Psoas muscle (tissue), 8 donors: Measurements from ENCODE around the gene CPEB3. TPM values are rescaled to one million over a fixed set of nuclear protein-coding genes. Genes with fewer than 3 reads are reported as not detected.
A peak's percentile ranks its signal among the peaks of the same experiment; 100 is the strongest.
"Not testable (repeated sequence)": the region's sequence is repeated elsewhere in the genome, so short reads cannot be mapped to it uniquely, and the experiment has no call there.

Experiments used
- ATAC-seq, 4 donors: fragments of 200-7000 bp; cut with Tn5 transposase; one replicate each; pipeline ENCODE4 v1.9.1; 2020; ENCODE audit warnings: moderate library complexity in 3 of 4, mild to moderate bottlenecking in 2 of 4
- DNase-seq, 2 donors: peaks; one replicate each; pipeline ENCODE4 v3.0.0-alpha.2; 2020
- H3K27ac ChIP-seq: fragments of 200-600 bp; one replicate; pipeline ENCODE4 v1.8.0; 2022
- H3K27me3 ChIP-seq, 3 donors: fragments of 200-600 bp in 1 of 3; one replicate each; pipeline versions ENCODE4 v1.6.1 to v1.8.0; 2013 to 2022; ENCODE audit warnings: low read length in 2 of 3, mild to moderate bottlenecking in 2 of 3, moderate library complexity in 1 of 3; ENCODE audit not compliant: insufficient read depth in 3 of 3
- H3K36me3 ChIP-seq, 2 donors: fragments of 200-600 bp in 1 of 2; one replicate each; pipeline versions ENCODE4 v1.6.1 to v1.8.0; 2013 to 2022; ENCODE audit warnings: low read depth in 1 of 2, mild to moderate bottlenecking in 1 of 2, moderate library complexity in 1 of 2; ENCODE audit not compliant: insufficient read depth in 1 of 2
- H3K4me1 ChIP-seq: fragments of 200-600 bp; one replicate; pipeline ENCODE4 v1.8.0; 2022
- H3K4me3 ChIP-seq: fragments of 200-600 bp; one replicate; pipeline ENCODE4 v1.8.0; 2022; ENCODE audit warnings: mild to moderate bottlenecking
- H3K9me3 ChIP-seq: fragments of 200-600 bp; one replicate; pipeline ENCODE4 v1.8.0; 2022
- CTCF ChIP-seq: fragments of 200-600 bp; IDR thresholded peaks from one replicate; pipeline ENCODE4 v1.8.0; 2022; ENCODE audit warnings: antibody characterized with exemption
- WGBS, 3 donors: extraction: QIAGEN DNeasy Blood & Tissue Kit; methylation state at CpG; one replicate each; pipeline versions ENCODE4 v1.1.6 to v1.1.7; 2013; 5-methylcytosine and 5-hydroxymethylcytosine counted together
- intact Hi-C, 2 donors: fragments of 100-400 bp; cut with DNase I; formaldehyde crosslinking; loops; one replicate each; pipeline versions ENCODE4 v1.11.0 to v1.14.2; 2022
- polyA plus RNA-seq, 3 donors: library from polyadenylated mRNA; stranded (reverse); fragments of 200-250 nt; gene quantifications; one replicate each; pipeline ENCODE4 v1.2.3, GENCODE V29; 2013
- total RNA-seq, 4 donors: library from RNA; stranded (reverse); fragmentation: NEBNext Ultra II Directional in 2 of 4; extraction: Animal tissue kit (Norgen Biotek cat#: 25700) in 2 of 4; gene quantifications; one replicate each; pipeline versions ENCODE4 v1.2.1 to v1.2.4, GENCODE V29; 2021 to 2023
- donor health status: healthy with polysubstance abuse.
- donor health status: DM: no; HTN: no; CAD: no; lungs with moderate emphysema.
- donor health status: Bipolar disorder and iron deficiency.
- donor health status: healthy.
- donor health status: DM: yes; HTN: yes; CAD: no.
- donor health status: DM: no; HTN: no; CAD: no.
- donor health status: DM: no; HTN: no; CAD: no.
- donor health status: DM: yes; HTN: yes; CAD: no.

CPEB3 gene
- total and polyA plus RNA-seq, 7 donors = 0.44 to 16.9 (median 9.8) TPM

GRCh38 chr10:92124020-92124419 lies 166.9 kb downstream of the CPEB3 start:
- Histone ChIP-seq H3K27me3 (no peaks in the 10 kb centered on the region), H3K4me3 (no peak overlapping the region)
- intact Hi-C loops = no loop called here

GRCh38 chr10:92122941-92123450 lies 167.9 kb downstream of the CPEB3 start:
- Histone ChIP-seq H3K27me3 (no peaks in the 10 kb centered on the region), H3K4me1 (peaks cover 53% of the 10 kb centered on the region), H3K4me3 (no peak overlapping the region), H3K36me3 (no peaks in the 10 kb centered on the region), H3K27ac (peak overlapping the region; percentile 20), H3K9me3 (no peaks in the 10 kb centered on the region)
- DNase-seq (no peak), ATAC-seq (no peak)
- intact Hi-C loops = no loop called here
- TF ChIP-seq CTCF = no peak
- 61 to 76% (median 62%) methylated on average over 5 of the region's 5 CpGs for WGBS, 3 donors

More at GRCh38 chr10:92124020-92124419, 166.9 kb downstream of the CPEB3 start:
- Histone ChIP-seq H3K36me3 (no peaks in the 10 kb centered on the region), H3K9me3 (no peaks in the 10 kb centered on the region), H3K27ac (peak overlapping the region; percentile 56), H3K4me1 (peaks cover 53% of the 10 kb centered on the region)
- 12 to 24% (median 24%) methylated on average over 1 of the region's 1 CpG for WGBS, 3 donors
- no peak for TF ChIP-seq CTCF
- ATAC-seq = peak in 2 of 4 donors; percentile 32 to 39
- DNase-seq = no peak

GRCh38 chr10:92121686-92122492 lies 169.0 kb downstream of the CPEB3 start:
- ATAC-seq (no peak), DNase-seq (no peak)
- H3K27ac ChIP-seq = peak overlapping the region; percentile 20
- no peaks in the 10 kb centered on the region for H3K9me3 ChIP-seq
- H3K4me1 ChIP-seq = peaks cover 53% of the 10 kb centered on the region
- H3K36me3 ChIP-seq = no peaks in the 10 kb centered on the region
- no peaks in the 10 kb centered on the region for H3K27me3 ChIP-seq
- intact Hi-C loops = no loop called here
- no peak overlapping the region for H3K4me3 ChIP-seq
- TF ChIP-seq CTCF = no peak
- WGBS, 3 donors = 32 to 42% (median 40%) methylated on average over 3 of the region's 3 CpGs

GRCh38 chr10:92119340-92119739 lies 171.5 kb downstream of the CPEB3 start:
- H3K36me3 ChIP-seq = no peaks in the 10 kb centered on the region
- intact Hi-C loops = no loop called here
- no peaks in the 10 kb centered on the region for H3K9me3 ChIP-seq
- no peak for TF ChIP-seq CTCF
- H3K4me3 ChIP-seq = no peak overlapping the region
- H3K27ac ChIP-seq = no peak overlapping the region
- DNase-seq = no peak
- H3K27me3 ChIP-seq = no peaks in the 10 kb centered on the region
- peaks cover 29% of the 10 kb centered on the region for H3K4me1 ChIP-seq
- no peak for ATAC-seq

GRCh38 chr10:92114917-92115316 lies 176.0 kb downstream of the CPEB3 start:
- H3K9me3 ChIP-seq, H3K27ac ChIP-seq, H3K36me3 ChIP-seq, H3K27me3 ChIP-seq, H3K4me3 ChIP-seq, ATAC-seq, intact Hi-C loops: not testable (repeated sequence)
- WGBS, 3 donors = 84 to 93% (median 86%) methylated on average over 25 to 28 of the region's 30 CpGs
- H3K4me1 ChIP-seq = peaks cover 32% of the 10 kb centered on the region
- peak in 1 of 2 donors; percentile 19 for DNase-seq
